PC-9 (cell line): Measurements from ENCODE around the gene CD55. TPM values are rescaled to one million over a fixed set of nuclear protein-coding genes. Genes with fewer than 3 reads are reported as not detected.

Source experiments
- BruUV-seq: library from RNA; stranded (reverse); fragments of 400-500 nt; replicated peaks from 2 replicates; lab custom pipeline; 2021; lab: Mats Ljungman, UMichigan
- CTCF ChIA-PET: fragments of 300-600 bp; sonication (Branson Sonifier 250); formaldehyde crosslinking; loops from one replicate; lab custom pipeline; 2022; ENCODE audit warnings: antibody characterized with exemption; lab: Charles Lee
- POLR2A ChIA-PET: fragments of 300-600 bp; sonication (Branson Sonifier 250); formaldehyde crosslinking; loops from one replicate; lab custom pipeline; 2022; ENCODE audit warnings: antibody characterized with exemption; ENCODE audit not compliant: unreplicated experiment; lab: Charles Lee
- DNase-seq, 2 experiments: peaks; one replicate each; pipeline versions ENCODE4 v3.0.0 to v3.0.0-alpha.2; 2015 to 2022; ENCODE audit warnings: mixed read lengths in 1 of 2
- H2AFZ ChIP-seq: fragments of 200-600 bp; sonication (generic); 2 replicates; pipeline ENCODE4 v1.8.1; 2017; ENCODE audit warnings: antibody characterized with exemption
- H3F3A ChIP-seq: fragments of 200-600 bp; sonication (generic); 2 replicates; pipeline ENCODE4 v1.8.1; 2017; ENCODE audit warnings: antibody characterized with exemption, mild to moderate bottlenecking, low read depth; ENCODE audit not compliant: insufficient read depth
- H3K27ac ChIP-seq: fragments of 200-600 bp; sonication (generic); 2 replicates; pipeline ENCODE4 v1.6.1; 2016; ENCODE audit warnings: mixed run types
- H3K27me3 ChIP-seq: fragments of 200-600 bp; sonication (generic); 2 replicates; pipeline ENCODE4 v1.6.1; 2016; ENCODE audit warnings: low read depth, mixed run types; ENCODE audit not compliant: insufficient read depth
- H3K36me3 ChIP-seq: fragments of 200-600 bp; sonication (generic); 2 replicates; pipeline ENCODE4 v1.6.1; 2016; ENCODE audit warnings: low read depth, mixed run types
- H3K4me1 ChIP-seq: fragments of 200-600 bp; sonication (generic); replicated peaks from 2 replicates; pipeline ENCODE4 v1.6.1; 2016; ENCODE audit warnings: mixed run types; ENCODE audit not compliant: insufficient read depth
- H3K4me2 ChIP-seq: fragments of 200-600 bp; sonication (generic); 2 replicates; pipeline ENCODE4 v1.6.1; 2017; ENCODE audit warnings: mixed run types
- H3K4me3 ChIP-seq: fragments of 200-600 bp; sonication (generic); 2 replicates; pipeline ENCODE4 v1.6.1; 2016; ENCODE audit warnings: mixed run types
- H3K79me2 ChIP-seq: fragments of 200-600 bp; sonication (generic); 2 replicates; pipeline ENCODE4 v1.6.1; 2017; ENCODE audit warnings: low read depth, mixed run types
- H3K9me2 ChIP-seq: fragments of 200-600 bp; sonication (generic); 2 replicates; pipeline ENCODE4 v1.8.1; 2017; ENCODE audit warnings: mild to moderate bottlenecking; ENCODE audit not compliant: insufficient read depth
- H3K9me3 ChIP-seq: fragments of 200-600 bp; sonication (generic); 2 replicates; pipeline ENCODE4 v1.8.1; 2016; ENCODE audit warnings: low read depth; ENCODE audit not compliant: insufficient read depth
- H4K20me1 ChIP-seq: fragments of 200-600 bp; sonication (generic); 2 replicates; pipeline ENCODE4 v1.8.1; 2017; ENCODE audit not compliant: insufficient read depth
- EZH2 ChIP-seq: fragments of 200-600 bp; sonication (generic); IDR thresholded peaks from 2 replicates; pipeline ENCODE4 v1.8.0; 2017; ENCODE audit warnings: antibody characterized with exemption, low read depth
- intact Hi-C: fragments of 100-400 bp; cut with micrococcal nuclease; formaldehyde crosslinking; loops from one replicate; pipeline ENCODE4 v1.10.0; 2022; ENCODE audit not compliant: unreplicated experiment
- total RNA-seq: library from RNA; stranded (reverse); gene quantifications from 2 replicates; pipeline ENCODE4 v1.2.3, GENCODE V29; 2021
- TF ChIP-seq, protein P1 (sequence below): fragments of 200-600 bp; sonication (generic); conservative IDR thresholded peaks from 2 replicates; pipeline ENCODE4 v1.6.1; 2017; ENCODE audit warnings: mixed run types, antibody characterized with exemption, mild to moderate bottlenecking, moderate library complexity

Gene CD55
- total RNA-seq, 1 experiment from 2014 or later, result 45.9 TPM

DNA sequence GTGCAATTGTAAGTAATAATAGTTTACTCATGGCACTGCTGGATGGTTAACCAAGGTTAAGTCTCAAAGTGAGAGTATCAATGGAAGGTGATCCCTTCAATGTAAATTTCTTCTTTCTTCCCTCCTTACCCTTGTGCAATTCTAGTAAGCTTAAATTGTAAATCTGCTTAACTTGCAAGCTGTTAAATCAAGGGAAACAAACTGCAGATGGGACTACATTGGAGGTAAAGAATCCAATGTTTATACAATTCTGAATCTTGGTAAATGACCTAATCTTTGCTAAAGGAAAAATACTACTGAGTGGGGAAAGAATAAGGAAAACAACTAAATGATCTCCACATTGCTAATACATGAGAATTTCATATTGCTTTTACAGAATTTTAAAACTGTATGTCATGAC is 6.7 kb upstream of the CD55 start:
- intact Hi-C loops, result no loop called here
- Histone ChIP-seq H3K4me3 (no peak overlapping the region), H3K27me3 (no peaks in the 10 kb centered on the region), H4K20me1 (no peaks in the 10 kb centered on the region), H3K9me2 (no peaks in the 10 kb centered on the region), H3K4me2 (no peak overlapping the region), H3K27ac (no peak overlapping the region), H3K9me3 (no peaks in the 10 kb centered on the region), H3F3A (peaks cover 25% of the 10 kb centered on the region), H3K4me1 (peaks cover 76% of the 10 kb centered on the region), H3K79me2 (no peaks in the 10 kb centered on the region), H2AFZ (no peak overlapping the region), H3K36me3 (no peaks in the 10 kb centered on the region)
- BruUV-seq, result no TSS peak
- CTCF ChIA-PET, result no interaction called here
- POLR2A ChIA-PET, result no interaction called here
- DNase-seq, result no peak
- no peak for TF ChIP-seq EZH2
- TF ChIP-seq, protein P1, sequence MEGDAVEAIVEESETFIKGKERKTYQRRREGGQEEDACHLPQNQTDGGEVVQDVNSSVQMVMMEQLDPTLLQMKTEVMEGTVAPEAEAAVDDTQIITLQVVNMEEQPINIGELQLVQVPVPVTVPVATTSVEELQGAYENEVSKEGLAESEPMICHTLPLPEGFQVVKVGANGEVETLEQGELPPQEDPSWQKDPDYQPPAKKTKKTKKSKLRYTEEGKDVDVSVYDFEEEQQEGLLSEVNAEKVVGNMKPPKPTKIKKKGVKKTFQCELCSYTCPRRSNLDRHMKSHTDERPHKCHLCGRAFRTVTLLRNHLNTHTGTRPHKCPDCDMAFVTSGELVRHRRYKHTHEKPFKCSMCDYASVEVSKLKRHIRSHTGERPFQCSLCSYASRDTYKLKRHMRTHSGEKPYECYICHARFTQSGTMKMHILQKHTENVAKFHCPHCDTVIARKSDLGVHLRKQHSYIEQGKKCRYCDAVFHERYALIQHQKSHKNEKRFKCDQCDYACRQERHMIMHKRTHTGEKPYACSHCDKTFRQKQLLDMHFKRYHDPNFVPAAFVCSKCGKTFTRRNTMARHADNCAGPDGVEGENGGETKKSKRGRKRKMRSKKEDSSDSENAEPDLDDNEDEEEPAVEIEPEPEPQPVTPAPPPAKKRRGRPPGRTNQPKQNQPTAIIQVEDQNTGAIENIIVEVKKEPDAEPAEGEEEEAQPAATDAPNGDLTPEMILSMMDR, result no peak

DNA sequence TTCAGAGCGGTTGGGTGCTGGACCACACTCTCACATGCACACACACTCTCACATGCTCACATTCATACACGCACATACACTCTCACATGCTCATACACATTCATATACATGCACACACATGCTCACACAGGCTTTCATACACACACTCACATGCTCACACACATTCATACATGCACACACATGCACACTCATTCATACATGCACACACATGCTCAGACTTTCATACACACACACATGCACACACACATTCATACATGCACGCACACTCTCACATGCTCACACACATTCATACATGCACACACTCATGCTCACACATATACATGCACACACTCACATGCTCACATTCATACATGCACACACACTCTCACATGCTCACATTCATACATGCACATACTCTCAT is 6.0 kb upstream of the CD55 start:
- Histone ChIP-seq H3K9me3 (no peaks in the 10 kb centered on the region), H3K4me1 (peaks cover 74% of the 10 kb centered on the region), H3K4me2 (peak overlapping the region; percentile 71), H3K27me3 (no peaks in the 10 kb centered on the region), H3K9me2 (no peaks in the 10 kb centered on the region), H3K79me2 (no peaks in the 10 kb centered on the region), H2AFZ (no peak overlapping the region), H3K27ac (peak overlapping the region; percentile 92), H4K20me1 (no peaks in the 10 kb centered on the region), H3K4me3 (no peak overlapping the region), H3K36me3 (no peaks in the 10 kb centered on the region), H3F3A (peaks cover 25% of the 10 kb centered on the region)
- no TSS peak for BruUV-seq
- CTCF ChIA-PET, result no interaction called here
- intact Hi-C loops, result no loop called here
- POLR2A ChIA-PET, result no interaction called here
- DNase-seq, result no peak
- no peak for TF ChIP-seq EZH2
- TF ChIP-seq, protein P1, result no peak

- POLR2A ChIA-PET, result interaction anchor here (0.6 kb wide), 1 partner anchor 285 kb away, joined by 4 read pairs; no protein-coding TSS in a partner anchor
- no peaks in the 10 kb centered on the region for H3K27me3 ChIP-seq
- CTCF ChIA-PET, result no interaction called here
- peak overlapping the region; percentile 92 for H3K27ac ChIP-seq
- H3F3A ChIP-seq, result peaks cover 25% of the 10 kb centered on the region
- H3K9me3 ChIP-seq, result no peaks in the 10 kb centered on the region
- H3K4me2 ChIP-seq, result peak overlapping the region; percentile 71
- H3K79me2 ChIP-seq, result no peaks in the 10 kb centered on the region
- no peak for TF ChIP-seq EZH2
- TF ChIP-seq, protein P1, result no peak
- BruUV-seq, result no TSS peak
- H2AFZ ChIP-seq, result no peak overlapping the region
- peak; percentile 60 to 94 for DNase-seq
- H3K4me3 ChIP-seq, result peak overlapping the region; percentile 5; the same call in 1 of the 2 replicates
- H3K36me3 ChIP-seq, result no peaks in the 10 kb centered on the region
- intact Hi-C loops, result loop anchor here (1.0 kb wide), 3 partner anchors 75 to 228 kb away; partner anchors contain the start of gene C4BPB
- peaks cover 73% of the 10 kb centered on the region for H3K4me1 ChIP-seq
- H3K9me2 ChIP-seq, result no peaks in the 10 kb centered on the region
- no peaks in the 10 kb centered on the region for H4K20me1 ChIP-seq
Observed at GRCh38 chr1:207316141-207316540, 5.3 kb upstream of the CD55 start.
